Gastrocnemius medialis (tissue), 4 donors: Measurements from ENCODE around the gene AGK. TPM values are rescaled to one million over a fixed set of nuclear protein-coding genes. Genes with fewer than 3 reads are reported as not detected.

Source experiments
- ATAC-seq, 2 donors: fragments of 150-250 bp; one replicate each; pipeline ENCODE4 v1.9.1; 2016
- DNase-seq, 2 donors: peaks; one replicate each; pipeline ENCODE4 v3.0.0-alpha.2; 2019
- H3K27ac ChIP-seq, 4 donors: fragments of 200-600 bp; sonication (generic); 1 replicate in 1 of 4; 2 replicates in 3 of 4; pipeline ENCODE4 v1.5.1; 2016 to 2018; ENCODE audit warnings: mild to moderate bottlenecking in 2 of 4, moderate library complexity in 1 of 4
- H3K27me3 ChIP-seq, 3 donors: fragments of 200-600 bp; sonication (generic) in 2 of 3; 1 replicate in 1 of 3; 2 replicates in 2 of 3; pipeline versions ENCODE4 v1.5.1 to v1.6.0; 2016 to 2019; ENCODE audit warnings: mild to moderate bottlenecking in 1 of 3, moderate library complexity in 1 of 3
- H3K36me3 ChIP-seq, 2 donors: fragments of 200-600 bp; sonication (generic) in 1 of 2; one replicate each; pipeline ENCODE4 v1.5.1; 2017 to 2018
- H3K4me1 ChIP-seq, 2 donors: fragments of 200-600 bp; sonication (generic) in 1 of 2; one replicate each; pipeline ENCODE4 v1.5.1; 2016 to 2017; ENCODE audit warnings: mild to moderate bottlenecking in 2 of 2
- H3K4me3 ChIP-seq, 4 donors: fragments of 200-600 bp; sonication (generic) in 3 of 4; 1 replicate in 1 of 4; 2 replicates in 3 of 4; pipeline ENCODE4 v1.5.1; 2016 to 2019; ENCODE audit warnings: mild to moderate bottlenecking in 2 of 4
- H3K9me3 ChIP-seq, 3 donors: fragments of 200-600 bp; sonication (generic) in 2 of 3; 1 replicate in 1 of 3; 2 replicates in 2 of 3; pipeline ENCODE4 v1.5.1; 2016 to 2019
- POLR2A ChIP-seq, 2 donors: fragments of 450-650 bp; IDR thresholded peaks; one replicate each; pipeline ENCODE4 v1.6.1; 2017; ENCODE audit warnings: antibody characterized with exemption in 2 of 2, mild to moderate bottlenecking in 2 of 2, moderate library complexity in 2 of 2
- in situ Hi-C, 4 donors: fragments of 200-750 bp; cut with MboI; loops; one replicate each; pipeline versions ENCODE4 v1.15.0 to v1.8.0; 2017; ENCODE audit warnings: low sequenced_read_pairs in 4 of 4
- intact Hi-C: fragments of 100-400 bp; cut with DNase I; formaldehyde crosslinking; loops from one replicate; pipeline ENCODE4 v1.15.1; 2023; ENCODE audit warnings: low total_unique reads
- total RNA-seq, 4 donors: library from RNA; depleted of rRNA; stranded (reverse); fragments of >200 nt; gene quantifications; one replicate each; pipeline versions ENCODE4 v1.1.0 to v1.2.3, GENCODE V29; 2016
- TF ChIP-seq, protein P1 (sequence below), 5 experiments: fragments of 450-650 bp in 3 of 5; fragments of 200-600 bp in 2 of 5; sonication (generic) in 2 of 5; IDR thresholded peaks in 4 of 5; conservative IDR thresholded peaks in 1 of 5; 1 replicate in 4 of 5; 2 replicates in 1 of 5; pipeline ENCODE4 v1.5.1; 2016 to 2019; ENCODE audit warnings: antibody characterized with exemption in 5 of 5, mild to moderate bottlenecking in 3 of 5, moderate library complexity in 3 of 5

Gene AGK
- total RNA-seq, 4 donors from 2014 or later: 6.5 to 17.1 (median 11.5) TPM

DNA sequence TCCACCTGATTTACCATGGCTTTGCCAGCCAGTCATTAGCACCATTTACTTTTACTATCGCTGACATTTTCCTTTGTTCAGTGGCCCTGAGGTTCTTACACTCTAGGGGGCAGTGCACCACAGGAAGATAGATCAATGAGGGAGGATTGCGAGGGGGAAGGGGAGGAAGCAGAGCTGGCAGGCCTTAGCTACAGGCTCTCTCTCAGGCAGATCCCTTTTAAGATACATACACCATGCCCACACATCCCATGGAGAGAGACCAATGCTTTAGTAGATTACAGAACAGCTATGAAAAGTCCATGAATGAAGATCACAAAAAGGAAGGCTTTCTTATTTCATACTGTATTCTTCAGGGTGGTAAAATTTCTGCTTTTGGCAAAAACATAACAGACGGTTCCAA lies 103.3 kb downstream of the AGK start:
- in situ Hi-C loops (no loop called here), intact Hi-C loops (loop anchor here (1.0 kb wide), 1 partner anchor 84 kb away; the partner anchor contains the start of gene SSBP1)
- Histone ChIP-seq H3K4me3 (no peak overlapping the region), H3K27ac (no peak overlapping the region), H3K9me3 (no peaks in the 10 kb centered on the region), H3K27me3 (no peaks in the 10 kb centered on the region), H3K4me1 (peaks cover 3 to 8% of the 10 kb centered on the region in 2 donors), H3K36me3 (peaks cover 0 to 12% of the 10 kb centered on the region in 2 donors)
- DNase-seq (peak in 1 of 2 donors; percentile 28), ATAC-seq (peak in 1 of 2 donors; percentile 64)
- TF ChIP-seq, protein P1, sequence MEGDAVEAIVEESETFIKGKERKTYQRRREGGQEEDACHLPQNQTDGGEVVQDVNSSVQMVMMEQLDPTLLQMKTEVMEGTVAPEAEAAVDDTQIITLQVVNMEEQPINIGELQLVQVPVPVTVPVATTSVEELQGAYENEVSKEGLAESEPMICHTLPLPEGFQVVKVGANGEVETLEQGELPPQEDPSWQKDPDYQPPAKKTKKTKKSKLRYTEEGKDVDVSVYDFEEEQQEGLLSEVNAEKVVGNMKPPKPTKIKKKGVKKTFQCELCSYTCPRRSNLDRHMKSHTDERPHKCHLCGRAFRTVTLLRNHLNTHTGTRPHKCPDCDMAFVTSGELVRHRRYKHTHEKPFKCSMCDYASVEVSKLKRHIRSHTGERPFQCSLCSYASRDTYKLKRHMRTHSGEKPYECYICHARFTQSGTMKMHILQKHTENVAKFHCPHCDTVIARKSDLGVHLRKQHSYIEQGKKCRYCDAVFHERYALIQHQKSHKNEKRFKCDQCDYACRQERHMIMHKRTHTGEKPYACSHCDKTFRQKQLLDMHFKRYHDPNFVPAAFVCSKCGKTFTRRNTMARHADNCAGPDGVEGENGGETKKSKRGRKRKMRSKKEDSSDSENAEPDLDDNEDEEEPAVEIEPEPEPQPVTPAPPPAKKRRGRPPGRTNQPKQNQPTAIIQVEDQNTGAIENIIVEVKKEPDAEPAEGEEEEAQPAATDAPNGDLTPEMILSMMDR (IDR thresholded peaks at IDR 0.05 in 4 of 5, conservative IDR thresholded peaks at IDR 0.05 in 1 of 5): peak; percentile 33 to 59 (median 40)
- TF ChIP-seq POLR2A (IDR thresholded peaks at IDR 0.05): no peak

GRCh38 chr7:141659501-141659900 lies 108.3 kb downstream of the AGK start:
- Histone ChIP-seq H3K27ac (no peak overlapping the region), H3K36me3 (peaks cover 0 to 40% of the 10 kb centered on the region in 2 donors), H3K4me1 (no peaks in the 10 kb centered on the region), H3K4me3 (no peak overlapping the region), H3K27me3 (no peaks in the 10 kb centered on the region), H3K9me3 (no peaks in the 10 kb centered on the region)
- ATAC-seq: no peak
- intact Hi-C loops: no loop called here
- DNase-seq: no peak
- in situ Hi-C loops: no loop called here
- TF ChIP-seq, protein P1 (IDR thresholded peaks at IDR 0.05 in 4 of 5, conservative IDR thresholded peaks at IDR 0.05 in 1 of 5): no peak
- TF ChIP-seq POLR2A (IDR thresholded peaks at IDR 0.05): no peak

DNA sequence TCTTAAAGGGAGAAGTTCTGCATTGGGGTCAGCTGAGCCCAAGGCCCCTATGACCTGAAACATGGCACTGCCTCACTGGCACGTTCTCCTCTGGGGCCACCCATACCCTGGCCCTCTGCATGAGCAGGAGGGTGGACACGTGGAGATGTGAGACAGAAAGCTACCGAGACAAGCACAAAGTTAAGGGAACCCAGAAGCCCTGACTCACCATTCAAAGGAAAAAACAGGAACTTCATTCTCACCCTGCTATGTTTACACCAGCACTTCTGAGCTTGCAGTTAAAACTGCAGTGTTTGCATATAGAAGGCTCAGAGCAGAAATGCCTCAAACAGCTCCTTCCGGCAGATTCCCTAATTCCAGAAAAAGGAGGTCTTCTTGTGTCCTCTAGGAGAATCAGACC lies 109.0 kb downstream of the AGK start:
- in situ Hi-C loops (no loop called here), intact Hi-C loops (no loop called here)
- ATAC-seq: no peak

GRCh38 chr7:141663081-141663849 lies 112.1 kb downstream of the AGK start:
- Histone ChIP-seq H3K9me3 (no peaks in the 10 kb centered on the region), H3K4me1 (no peaks in the 10 kb centered on the region), H3K4me3 (no peak overlapping the region), H3K27me3 (no peaks in the 10 kb centered on the region), H3K27ac (no peak overlapping the region), H3K36me3 (peaks cover 0 to 52% of the 10 kb centered on the region in 2 donors)
- in situ Hi-C loops (no loop called here), intact Hi-C loops (no loop called here)
- ATAC-seq: no peak
- DNase-seq: no peak
- TF ChIP-seq, protein P1 (IDR thresholded peaks at IDR 0.05 in 4 of 5, conservative IDR thresholded peaks at IDR 0.05 in 1 of 5): no peak
- TF ChIP-seq POLR2A (IDR thresholded peaks at IDR 0.05): no peak

More for the DNA sequence above, 109.0 kb downstream of the AGK start:
- Histone ChIP-seq H3K27ac (no peak overlapping the region), H3K36me3 (peaks cover 0 to 45% of the 10 kb centered on the region in 2 donors), H3K4me1 (no peaks in the 10 kb centered on the region), H3K27me3 (no peaks in the 10 kb centered on the region), H3K4me3 (no peak overlapping the region), H3K9me3 (no peaks in the 10 kb centered on the region)
- no peak for DNase-seq
- no peak for TF ChIP-seq POLR2A (IDR thresholded peaks at IDR 0.05)
- TF ChIP-seq, protein P1 (IDR thresholded peaks at IDR 0.05 in 4 of 5, conservative IDR thresholded peaks at IDR 0.05 in 1 of 5): no peak
